Ureter (tissue), 1 donor: Measurements from ENCODE around the gene ATP2A2. TPM values are rescaled to one million over a fixed set of nuclear protein-coding genes. Genes with fewer than 3 reads are reported as not detected.

Source experiments
- DNase-seq: peaks from one replicate; pipeline ENCODE4 v3.0.0-alpha.2; 2020; ENCODE audit warnings: low spot score
- total RNA-seq: library from RNA; stranded (reverse); gene quantifications from one replicate; pipeline ENCODE4 v1.2.4, GENCODE V29; 2023
- donor health status: DM: yes; HTN: yes; CAD: no.

Gene ATP2A2
- total RNA-seq, 1 donor from 2014 or later, result 357 TPM

DNA sequence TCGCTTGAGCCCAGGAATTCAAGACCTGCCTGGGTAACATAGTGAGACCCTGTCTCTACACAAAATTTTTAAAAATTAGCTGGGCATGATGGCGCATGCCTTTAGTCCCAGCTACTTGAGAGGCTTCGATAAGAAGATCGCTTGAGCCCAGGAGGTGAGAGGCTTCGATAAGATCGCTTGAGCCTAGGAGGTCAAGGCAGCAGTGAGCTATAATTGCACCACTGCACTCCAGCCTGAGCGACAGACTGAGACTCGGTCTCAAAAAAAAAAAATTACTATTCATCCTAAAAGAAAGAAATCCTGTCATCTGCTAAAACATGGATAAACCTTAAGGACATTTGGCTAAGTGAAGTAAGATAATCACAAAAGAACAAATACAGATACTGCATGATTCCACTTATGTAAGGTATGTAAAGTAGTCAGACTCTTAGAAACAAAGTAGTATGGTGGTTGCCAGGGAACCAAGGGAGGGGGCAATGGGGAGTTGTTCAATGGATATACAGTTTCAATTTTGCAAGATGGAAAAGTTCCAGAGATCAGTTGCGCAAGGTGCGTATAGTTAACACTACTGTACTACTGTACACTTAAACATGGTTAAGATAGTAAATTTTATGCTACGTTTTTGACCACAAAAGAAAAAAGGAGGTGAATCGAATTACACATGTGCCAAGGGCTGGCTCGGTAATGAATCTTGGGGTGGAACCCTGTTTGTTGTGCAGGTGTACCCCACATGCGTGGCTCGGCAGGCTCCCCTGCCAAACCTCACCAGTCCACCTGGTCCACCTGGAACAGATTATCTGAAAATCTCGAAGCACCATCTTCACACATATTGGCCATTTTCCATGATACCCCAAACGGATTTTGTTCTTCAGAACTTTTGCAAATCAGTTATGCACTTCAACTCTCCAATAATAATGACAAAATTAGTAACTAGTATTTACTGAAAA is 18.3 kb upstream of the ATP2A2 start:
- no peak for DNase-seq

DNA sequence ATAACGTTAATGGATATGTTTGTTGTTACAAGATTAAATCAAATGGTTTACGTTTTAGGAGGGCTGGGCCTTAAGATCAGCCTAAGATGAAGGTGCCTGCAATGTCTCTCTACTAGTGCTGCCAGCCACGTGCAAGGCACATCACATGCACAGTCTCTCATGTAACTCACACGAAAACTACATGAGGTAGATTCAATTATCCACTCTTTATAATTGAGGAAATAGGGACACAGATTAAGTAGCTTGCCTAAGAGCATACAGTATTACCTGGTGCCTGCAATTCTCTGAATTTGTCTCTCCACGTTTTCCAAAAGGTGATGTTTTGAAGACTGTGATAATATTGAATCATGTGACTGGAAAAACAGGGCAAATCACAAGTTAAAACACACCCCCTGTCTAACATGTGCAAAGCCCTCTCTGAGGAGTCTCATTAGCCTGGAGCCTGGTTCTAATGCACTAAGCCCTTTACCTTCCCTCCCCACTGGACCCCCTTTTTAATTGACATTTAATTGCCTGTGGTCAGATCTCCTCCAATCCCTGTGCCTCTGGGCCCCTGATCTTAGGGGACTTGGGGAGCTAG is 14.6 kb upstream of the ATP2A2 start:
- no peak for DNase-seq

DNA sequence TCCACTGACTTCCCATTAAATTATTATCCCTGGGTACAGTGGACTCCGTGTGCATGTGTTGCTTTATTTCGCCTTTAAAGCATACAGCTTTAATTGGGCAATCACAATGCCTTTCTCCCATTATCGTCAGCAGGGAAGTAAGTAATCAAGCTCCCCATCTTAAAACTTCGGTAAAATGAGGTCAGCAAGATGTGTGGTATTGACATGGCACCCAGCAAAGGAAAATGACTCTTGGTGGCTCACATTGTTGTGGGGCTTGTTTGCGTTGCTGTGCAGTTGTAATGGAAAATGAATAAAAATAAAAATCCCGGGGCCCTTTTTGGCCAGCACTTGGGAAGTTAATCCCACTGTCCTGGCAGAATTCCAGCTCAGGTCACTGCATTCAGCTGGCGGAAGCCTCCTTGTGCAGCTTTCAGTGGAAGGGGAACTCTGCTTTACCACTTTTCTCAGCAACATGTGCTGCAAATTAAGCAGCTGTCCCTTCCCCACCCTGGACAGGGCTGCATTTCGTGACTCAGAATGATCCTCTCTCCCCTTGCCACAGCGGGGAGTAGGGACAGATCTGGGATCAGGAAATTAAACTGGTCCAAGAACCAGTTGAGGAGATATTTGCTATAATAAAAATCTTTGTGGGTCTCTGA is 13.9 kb upstream of the ATP2A2 start:
- DNase-seq, result peak; percentile 73

DNA sequence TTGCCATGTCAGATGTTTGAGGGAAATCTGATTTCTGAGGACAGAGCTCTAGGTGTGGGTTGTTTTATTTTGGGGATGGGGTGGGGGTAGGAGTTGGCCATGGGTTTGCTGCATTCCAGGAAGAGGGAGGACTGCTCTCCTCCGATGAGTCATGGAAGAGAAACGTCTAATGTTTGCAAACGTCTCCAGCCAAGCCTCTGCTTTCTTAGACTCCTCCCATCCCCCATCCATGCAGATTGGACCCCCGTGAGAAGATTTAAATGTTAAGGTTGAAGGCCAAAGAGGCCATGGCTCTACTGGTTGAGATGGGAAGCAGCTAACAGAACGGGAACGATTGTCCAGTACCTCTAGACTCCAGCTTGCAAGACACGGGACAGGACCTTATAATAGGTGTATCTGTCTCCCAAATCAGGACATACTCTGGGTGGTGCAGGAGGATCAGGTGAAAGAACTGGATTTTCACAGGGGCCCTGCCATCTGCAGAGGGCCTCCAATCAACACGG is 11.4 kb upstream of the ATP2A2 start:
- DNase-seq, result no peak

- DNase-seq, result peak; percentile 67
These were observed 10.7 kb upstream of the ATP2A2 start for GRCh38 chr12:110270125-110270962.

DNA sequence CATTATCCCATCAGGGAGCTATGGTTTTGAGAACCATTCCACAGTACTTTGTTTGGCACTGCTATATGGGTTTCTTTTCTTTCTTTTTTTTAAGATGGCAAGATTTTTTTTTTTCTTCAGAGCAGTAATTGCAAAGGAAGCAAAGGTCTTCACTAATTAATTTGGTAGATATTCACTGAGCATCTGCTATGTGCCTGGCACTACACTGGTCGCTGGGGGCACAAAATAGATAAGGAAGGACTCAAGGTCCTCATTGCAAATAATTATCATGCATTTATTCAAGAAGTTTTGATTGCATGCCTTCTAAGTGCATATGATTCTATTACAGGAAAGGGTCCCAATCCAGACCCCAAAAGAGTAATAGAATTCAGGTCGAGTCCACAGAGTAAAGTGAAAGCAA is 10.0 kb upstream of the ATP2A2 start:
- no peak for DNase-seq

DNA sequence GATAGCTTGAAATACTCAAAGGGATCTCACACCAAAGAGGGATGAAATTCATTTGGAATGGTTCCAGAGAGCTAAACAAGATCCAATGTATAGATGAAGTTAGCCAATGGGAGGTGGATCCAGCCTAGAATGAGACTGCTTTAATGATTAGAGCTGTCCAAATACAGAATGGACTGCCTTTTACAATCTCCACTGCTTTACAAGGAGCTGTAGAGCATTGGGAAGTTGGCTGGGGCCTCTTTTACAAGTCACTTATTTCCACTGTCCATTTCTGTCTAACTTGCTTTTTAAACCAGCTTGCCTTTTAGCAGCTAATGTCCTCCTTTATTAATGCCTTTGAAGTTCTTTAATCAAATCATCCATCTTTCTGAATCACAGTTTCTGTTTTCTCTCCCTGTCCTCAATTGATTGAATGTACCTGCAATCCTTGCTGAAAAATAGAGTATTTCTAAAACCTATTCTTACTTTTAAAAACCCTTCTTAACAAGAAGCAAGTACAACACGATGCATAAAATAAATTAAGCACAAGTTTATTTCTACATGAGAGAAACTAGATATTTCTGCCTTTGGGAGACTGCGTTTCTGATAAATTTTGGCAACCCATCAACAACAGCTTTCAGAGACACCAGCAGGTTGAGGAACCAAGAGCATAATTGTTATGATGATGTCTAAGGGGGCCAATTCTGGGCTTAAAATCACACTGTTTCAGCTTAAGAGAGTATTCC is 3.4 kb upstream of the ATP2A2 start:
- DNase-seq, result no peak

DNA sequence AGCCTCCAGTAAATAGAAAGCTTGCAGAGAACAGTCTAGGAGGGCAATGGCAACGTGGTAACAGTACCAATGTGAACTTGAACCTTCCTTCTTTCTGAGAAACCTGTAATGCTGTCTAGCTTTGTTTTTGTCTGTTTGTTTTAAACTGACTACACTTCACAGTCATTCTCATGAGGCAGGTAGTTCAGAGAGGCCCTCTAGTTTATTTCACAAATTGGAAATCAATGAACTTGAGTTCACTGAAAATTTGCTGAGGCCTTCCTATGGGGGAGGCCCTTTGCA is 2.9 kb upstream of the ATP2A2 start:
- DNase-seq, result no peak

GRCh38 chr12:110279566-110280375 is 1.3 kb upstream of the ATP2A2 start:
- DNase-seq, result no peak

DNA sequence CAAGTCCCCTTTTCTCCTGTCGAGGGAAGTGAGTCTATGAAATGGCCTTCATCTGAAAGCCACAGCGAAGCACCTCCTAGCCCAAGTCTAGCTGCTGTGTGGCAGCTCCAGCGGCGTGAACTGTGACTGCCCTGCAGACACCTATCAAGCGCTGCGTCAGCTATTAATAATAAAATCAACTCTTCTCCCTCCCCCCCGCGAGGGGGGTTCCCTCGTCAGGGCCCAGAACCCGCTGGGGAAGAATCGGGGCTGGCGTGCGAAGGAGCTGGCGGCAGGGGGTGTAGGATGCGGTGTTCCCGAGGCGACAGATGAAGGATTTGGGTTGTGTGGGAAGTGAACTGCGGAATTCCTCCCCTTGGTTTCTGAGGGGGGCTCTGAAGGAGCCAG is 662 bp upstream of the ATP2A2 start:
- peak; percentile 62 for DNase-seq

DNA sequence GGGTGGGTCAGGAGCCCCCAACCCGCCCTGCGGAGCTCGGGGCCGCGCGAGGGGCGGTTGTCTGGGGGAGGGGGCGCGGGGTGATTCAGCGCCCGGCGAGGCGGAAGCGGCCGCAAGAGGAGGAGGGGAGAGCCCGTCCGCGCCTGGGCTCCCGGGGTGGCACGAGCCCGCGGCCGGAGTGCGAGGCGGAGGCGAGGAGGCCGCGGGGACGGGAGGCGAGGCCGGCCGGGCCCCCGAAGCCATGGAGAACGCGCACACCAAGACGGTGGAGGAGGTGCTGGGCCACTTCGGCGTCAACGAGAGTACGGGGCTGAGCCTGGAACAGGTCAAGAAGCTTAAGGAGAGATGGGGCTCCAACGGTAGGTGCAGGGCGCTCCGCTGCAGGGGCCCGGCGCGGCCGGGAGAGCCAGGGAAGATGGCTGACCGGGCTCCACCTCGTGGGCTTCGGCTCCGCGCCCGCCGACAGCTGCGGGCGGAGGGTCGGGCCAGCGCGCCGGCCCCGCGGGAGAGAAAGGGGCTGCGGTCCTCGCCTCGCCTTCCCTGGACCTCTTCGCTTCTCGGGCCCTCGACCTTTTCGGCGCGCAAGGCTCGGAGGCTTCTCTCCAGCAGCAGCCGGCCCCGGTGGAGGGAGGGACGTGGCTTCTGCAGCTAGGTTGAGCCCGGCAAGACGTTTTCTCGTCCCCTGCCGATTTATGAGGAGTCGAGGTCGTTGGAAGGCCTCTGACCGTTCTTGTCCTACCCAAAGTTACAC is 677 bp downstream of the ATP2A2 start:
- peak; percentile 56 for DNase-seq

- DNase-seq, result no peak
These were observed 1.3 kb downstream of the ATP2A2 start for GRCh38 chr12:110282300-110282860.

DNA sequence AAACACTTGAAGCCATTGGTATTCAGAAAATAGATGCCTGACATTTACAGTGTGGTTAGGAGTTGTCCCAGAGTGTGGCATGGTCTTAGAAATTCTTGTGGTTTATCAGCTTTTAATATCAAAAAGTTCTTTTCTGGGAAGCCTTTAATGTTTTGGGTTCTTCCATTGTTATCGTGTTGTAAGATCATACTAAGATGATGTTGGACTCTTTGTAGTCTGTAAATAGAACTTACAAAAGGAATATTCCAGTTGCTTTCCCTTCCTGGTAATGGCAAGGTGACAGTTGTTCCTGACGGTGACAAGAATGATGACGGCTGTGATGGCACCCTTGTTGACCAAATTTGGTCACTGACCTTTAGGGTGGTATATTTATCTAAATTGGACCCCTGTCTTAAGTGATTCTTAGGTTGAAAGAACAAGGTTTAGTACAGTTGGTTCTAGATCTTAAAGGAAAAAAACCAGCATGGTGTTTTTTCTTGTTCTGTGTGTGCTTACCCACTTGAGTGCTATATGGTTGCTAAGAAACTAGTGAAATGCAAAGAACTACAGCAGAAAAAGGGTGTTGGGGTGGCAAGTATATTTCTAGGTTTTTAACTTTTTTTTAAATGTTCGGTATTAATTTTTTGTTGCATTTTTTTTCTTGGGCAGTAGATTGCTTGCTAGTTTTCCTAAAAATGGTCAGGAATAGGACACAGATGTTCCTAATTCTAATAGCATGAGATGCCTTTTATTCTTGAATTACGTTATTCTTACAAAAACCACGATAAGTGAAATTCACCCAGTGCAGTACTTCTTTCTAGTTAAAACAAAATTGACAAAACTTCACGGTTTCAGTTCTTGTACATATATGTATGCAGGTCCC is 2.1 kb downstream of the ATP2A2 start:
- peak; percentile 33 for DNase-seq

DNA sequence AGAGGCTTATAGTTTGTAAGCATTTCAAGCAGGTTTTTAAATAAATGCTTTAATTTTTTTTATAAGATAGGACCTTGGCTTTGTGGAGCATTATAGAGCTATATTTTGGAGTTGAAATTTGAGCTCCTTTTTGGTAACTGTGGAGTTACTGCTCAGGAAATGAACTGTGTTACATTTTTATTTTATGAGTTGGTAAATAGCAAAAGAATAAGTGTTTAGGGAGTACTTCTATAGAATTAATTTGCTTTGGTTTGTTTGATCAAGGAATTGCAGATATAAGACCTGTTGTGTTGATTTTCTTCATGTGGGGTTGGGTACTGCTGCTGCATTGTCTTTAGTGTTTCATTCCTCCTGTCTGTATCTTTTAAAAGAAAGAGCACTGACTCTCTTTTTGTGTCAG is 3.5 kb downstream of the ATP2A2 start:
- DNase-seq, result no peak

GRCh38 chr12:110286623-110287022 is 5.6 kb downstream of the ATP2A2 start:
- DNase-seq, result no peak

GRCh38 chr12:110287986-110288385 is 6.9 kb downstream of the ATP2A2 start:
- DNase-seq, result no peak

DNA sequence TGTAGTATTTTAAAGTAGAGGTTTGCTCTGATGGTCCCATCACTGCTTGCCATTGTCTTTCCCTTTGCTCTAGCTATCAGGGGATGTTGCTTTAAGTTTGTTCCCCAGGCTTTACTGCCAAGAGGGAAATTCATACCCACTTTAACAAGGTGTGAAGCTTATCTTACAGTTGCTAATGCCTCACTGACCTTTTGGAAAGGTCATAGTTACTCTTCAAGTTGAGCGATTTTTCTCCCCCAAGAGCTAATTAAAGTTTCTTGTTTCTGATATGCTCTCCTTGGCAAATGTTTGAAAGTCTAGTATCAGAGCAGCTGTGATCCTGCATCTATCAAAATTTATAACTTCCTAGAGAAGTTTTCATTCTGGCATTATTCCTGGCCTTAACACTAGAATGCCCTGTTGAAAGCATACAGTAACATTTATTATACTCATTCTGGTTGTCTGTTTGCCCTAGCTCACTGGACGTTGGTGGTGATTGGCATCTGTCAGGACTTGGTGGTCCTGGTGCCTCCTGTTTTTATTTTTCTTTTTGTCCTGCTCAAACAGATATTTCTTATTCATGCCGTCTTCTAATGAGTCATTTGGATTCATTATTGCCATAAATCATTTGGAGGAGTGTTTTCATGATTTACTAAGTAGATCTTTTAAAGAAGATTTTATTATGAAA is 8.1 kb downstream of the ATP2A2 start:
- peak; percentile 22 for DNase-seq

- DNase-seq, result no peak
These were observed 8.6 kb downstream of the ATP2A2 start for GRCh38 chr12:110289711-110290078.
